Gastroesophageal sphincter (tissue), 3 donors: ENCODE measurements around the gene BMPR1A.

ENCODE experiments used
- CTCF ChIP-seq, 4 experiments: fragments of 200-600 bp in 2 of 4; fragments of 450-650 bp in 2 of 4; sonication (generic) in 1 of 4; IDR thresholded peaks; one replicate each; pipeline ENCODE4 v1.5.1; 2017 to 2019; ENCODE audit warnings: antibody characterized with exemption in 4 of 4, mild to moderate bottlenecking in 2 of 4, moderate library complexity in 2 of 4
- POLR2A ChIP-seq, 2 donors: fragments of 450-650 bp; IDR thresholded peaks; one replicate each; pipeline ENCODE4 v1.6.1; 2017; ENCODE audit warnings: antibody characterized with exemption in 2 of 2, mild to moderate bottlenecking in 2 of 2, moderate library complexity in 1 of 2
- POLR2AphosphoS5 ChIP-seq: sonication (generic); formaldehyde crosslinking; IDR thresholded peaks from one replicate; pipeline ENCODE4 v1.6.1; 2017; ENCODE audit warnings: antibody characterized with exemption

GRCh38 chr10:86795353-86795752, 38.9 kb downstream of the BMPR1A start:
- TF ChIP-seq POLR2AphosphoS5 = peak; percentile 19
- no peak for TF ChIP-seq CTCF (IDR thresholded peaks at IDR 0.05)
- no peak for TF ChIP-seq POLR2A (IDR thresholded peaks at IDR 0.05)
